Measurements from ENCODE around the gene BCL7C.

BCL7C gene

GRCh38 chr16:30921748-30922419, 28.0 kb upstream of the BCL7C start:
- H3K36me3 ChIP-seq, result peaks cover 0 to 13% (median 0%) of the 10 kb centered on the region in 3 donors
- DNase-seq, result peak; percentile 91 to 92
- peaks cover 0 to 26% (median 19%) of the 10 kb centered on the region in 4 donors for H3K4me1 ChIP-seq
- intact Hi-C loops (cut with DNase I; ENCODE audit: low total_unique reads), result loop anchor here (2.0 to 5.0 kb wide), 2 partner anchors 27 to 80 kb away; partner anchors contain the start of gene ORAI3
- H3K27me3 ChIP-seq, result no peaks in the 10 kb centered on the region
- H3K27ac ChIP-seq, result peak overlapping the region; percentile 77 to 80
- H3K9me3 ChIP-seq, result no peaks in the 10 kb centered on the region
- peak overlapping the region; percentile 82 to 97 for H3K4me3 ChIP-seq
- TF ChIP-seq, protein P1, sequence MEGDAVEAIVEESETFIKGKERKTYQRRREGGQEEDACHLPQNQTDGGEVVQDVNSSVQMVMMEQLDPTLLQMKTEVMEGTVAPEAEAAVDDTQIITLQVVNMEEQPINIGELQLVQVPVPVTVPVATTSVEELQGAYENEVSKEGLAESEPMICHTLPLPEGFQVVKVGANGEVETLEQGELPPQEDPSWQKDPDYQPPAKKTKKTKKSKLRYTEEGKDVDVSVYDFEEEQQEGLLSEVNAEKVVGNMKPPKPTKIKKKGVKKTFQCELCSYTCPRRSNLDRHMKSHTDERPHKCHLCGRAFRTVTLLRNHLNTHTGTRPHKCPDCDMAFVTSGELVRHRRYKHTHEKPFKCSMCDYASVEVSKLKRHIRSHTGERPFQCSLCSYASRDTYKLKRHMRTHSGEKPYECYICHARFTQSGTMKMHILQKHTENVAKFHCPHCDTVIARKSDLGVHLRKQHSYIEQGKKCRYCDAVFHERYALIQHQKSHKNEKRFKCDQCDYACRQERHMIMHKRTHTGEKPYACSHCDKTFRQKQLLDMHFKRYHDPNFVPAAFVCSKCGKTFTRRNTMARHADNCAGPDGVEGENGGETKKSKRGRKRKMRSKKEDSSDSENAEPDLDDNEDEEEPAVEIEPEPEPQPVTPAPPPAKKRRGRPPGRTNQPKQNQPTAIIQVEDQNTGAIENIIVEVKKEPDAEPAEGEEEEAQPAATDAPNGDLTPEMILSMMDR (IDR thresholded peaks at IDR 0.05), result peak; percentile 85 to 92

DNA sequence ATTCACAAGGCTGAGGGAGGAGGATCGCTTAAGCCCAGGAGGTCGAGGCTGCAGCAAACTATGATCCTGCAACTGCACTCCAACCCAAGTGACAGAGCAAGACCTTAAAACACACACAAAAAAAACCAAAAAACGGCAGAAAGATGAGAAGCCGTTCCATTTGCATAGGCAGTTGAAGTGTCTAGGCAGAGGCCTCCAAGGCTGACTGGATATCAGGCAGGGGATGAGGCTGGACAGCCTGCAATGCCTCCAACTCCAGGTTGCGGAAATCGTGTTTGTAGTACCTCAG, 27.5 kb upstream of the BCL7C start:
- Histone ChIP-seq H3K4me3 (peak overlapping the region; percentile 82 to 97), H3K27ac (peak overlapping the region; percentile 77 to 80), H3K27me3 (no peaks in the 10 kb centered on the region), H3K9me3 (no peaks in the 10 kb centered on the region), H3K36me3 (peaks cover 0 to 9% (median 0%) of the 10 kb centered on the region in 3 donors), H3K4me1 (peaks cover 0 to 26% (median 19%) of the 10 kb centered on the region in 4 donors)
- TF ChIP-seq, protein P1 (IDR thresholded peaks at IDR 0.05), result no peak
- intact Hi-C loops (cut with DNase I; ENCODE audit: low total_unique reads), result loop anchor here (5.0 kb wide), 1 partner anchor 79 kb away; no protein-coding TSS in a partner anchor
- no peak for DNase-seq

DNA sequence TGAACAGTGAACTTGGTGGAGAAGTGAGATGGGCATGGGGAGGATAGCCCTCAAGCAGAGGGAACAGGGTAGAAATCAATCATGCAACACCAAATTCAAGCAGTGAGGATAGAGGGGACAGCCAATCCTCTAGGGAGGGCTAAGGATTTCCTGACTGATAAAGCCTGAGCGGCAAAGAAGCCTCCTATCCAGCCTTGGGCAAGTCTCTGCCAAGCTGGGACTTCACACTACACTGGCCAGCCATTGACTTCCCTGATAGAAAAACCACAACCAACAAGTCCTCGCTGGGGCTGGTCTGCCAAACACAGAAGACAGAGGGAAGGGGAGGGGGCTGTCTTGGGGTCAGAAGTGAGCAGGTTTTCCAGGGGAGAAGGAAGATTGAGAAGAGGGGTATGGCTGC, 27.0 kb upstream of the BCL7C start:
- Histone ChIP-seq H3K36me3 (peaks cover 0 to 4% (median 0%) of the 10 kb centered on the region in 3 donors), H3K9me3 (no peaks in the 10 kb centered on the region), H3K27me3 (no peaks in the 10 kb centered on the region), H3K4me1 (peaks cover 0 to 26% (median 19%) of the 10 kb centered on the region in 4 donors), H3K4me3 (no peak overlapping the region), H3K27ac (peak overlapping the region in 1 of 2 donors; percentile 80)
- no peak for DNase-seq
- intact Hi-C loops (cut with DNase I; ENCODE audit: low total_unique reads), result loop anchor here (5.0 kb wide), 1 partner anchor 79 kb away; no protein-coding TSS in a partner anchor
- TF ChIP-seq, protein P1 (IDR thresholded peaks at IDR 0.05), result no peak

DNA sequence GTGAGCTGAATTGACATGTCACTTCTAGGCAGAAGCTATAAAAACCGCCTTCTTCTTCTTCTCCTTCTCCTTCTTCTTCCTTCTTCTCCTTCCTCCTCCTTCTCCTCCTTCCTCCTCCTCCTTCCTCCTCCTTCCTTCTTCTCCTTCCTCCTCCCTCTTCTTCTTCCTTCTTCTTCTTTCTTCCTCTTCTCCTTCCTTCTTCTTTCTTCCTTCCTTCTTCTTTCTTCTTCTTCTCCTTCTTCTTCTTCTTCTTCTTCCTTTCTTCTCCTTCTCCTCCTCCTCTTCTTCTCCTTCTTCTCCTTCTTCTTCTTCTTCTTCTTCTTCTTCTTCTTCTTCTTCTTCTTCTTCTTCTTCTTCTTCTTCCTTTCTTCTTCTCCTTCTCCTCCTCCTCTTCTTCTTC, 24.7 kb upstream of the BCL7C start:
- Histone ChIP-seq H3K9me3 (no peaks in the 10 kb centered on the region), H3K27me3 (no peaks in the 10 kb centered on the region), H3K4me1 (peaks cover 0 to 12% (median 3%) of the 10 kb centered on the region in 4 donors), H3K36me3 (no peaks in the 10 kb centered on the region), H3K4me3 (no peak overlapping the region), H3K27ac (no peak overlapping the region)
- DNase-seq, result no peak
- intact Hi-C loops (cut with DNase I; ENCODE audit: low total_unique reads), result no loop called here
- TF ChIP-seq, protein P1 (IDR thresholded peaks at IDR 0.05), result no peak

- H3K4me3 ChIP-seq, result no peak overlapping the region
- H3K27me3 ChIP-seq, result no peaks in the 10 kb centered on the region
- no peak overlapping the region for H3K27ac ChIP-seq
- no peaks in the 10 kb centered on the region for H3K4me1 ChIP-seq
- TF ChIP-seq, protein P1 (IDR thresholded peaks at IDR 0.05), result no peak
- DNase-seq, result no peak
- no peaks in the 10 kb centered on the region for H3K9me3 ChIP-seq
- H3K36me3 ChIP-seq, result no peaks in the 10 kb centered on the region
- intact Hi-C loops (cut with DNase I; ENCODE audit: low total_unique reads), result no loop called here
Measured at GRCh38 chr16:30914830-30915229, 21.0 kb upstream of the BCL7C start.

Measured in tibial artery (tissue), 4 donors.